GM18909 (cell line): ENCODE measurements around the gene MVP.
"Not testable (repeated sequence)": the region's sequence is repeated elsewhere in the genome, so short reads cannot be mapped to it uniquely, and the experiment has no call there.

Experiments used
- ATAC-seq: cut with Tn5 transposase; IDR thresholded peaks from one replicate; pipeline ENCODE4 v1.9.1; 2021; ENCODE audit warnings: mild to moderate bottlenecking; ENCODE audit not compliant: unreplicated experiment, poor library complexity

The MVP gene

GRCh38 chr16:29864205-29864604, 43.9 kb downstream of the MVP start:
- no peak for ATAC-seq

- no peak for ATAC-seq
Observed at GRCh38 chr16:29868396-29869009, 48.2 kb downstream of the MVP start.

- ATAC-seq, result not testable (repeated sequence)
Observed at GRCh38 chr16:29869067-29869466, 48.8 kb downstream of the MVP start.

- ATAC-seq, result no peak
Observed at GRCh38 chr16:29871822-29872546, 51.7 kb downstream of the MVP start.

GRCh38 chr16:29873319-29873718, 53.1 kb downstream of the MVP start:
- no peak for ATAC-seq

GRCh38 chr16:29875206-29875605, 54.9 kb downstream of the MVP start:
- no peak for ATAC-seq

GRCh38 chr16:29876217-29876593, 55.9 kb downstream of the MVP start:
- ATAC-seq, result no peak

- no peak for ATAC-seq
Observed at GRCh38 chr16:29876594-29877249, 56.5 kb downstream of the MVP start.

GRCh38 chr16:29877266-29877961, 57.2 kb downstream of the MVP start:
- ATAC-seq, result no peak

- ATAC-seq, result no peak
Observed at GRCh38 chr16:29878172-29878571, 57.9 kb downstream of the MVP start.

GRCh38 chr16:29881050-29881449, 60.8 kb downstream of the MVP start:
- no peak for ATAC-seq

- no peak for ATAC-seq
Observed at GRCh38 chr16:29883987-29884386, 63.7 kb downstream of the MVP start.

GRCh38 chr16:29889372-29889771, 69.1 kb downstream of the MVP start:
- not testable (repeated sequence) for ATAC-seq

- no peak for ATAC-seq
Observed at GRCh38 chr16:29891525-29892457, 71.5 kb downstream of the MVP start.

- ATAC-seq, result no peak
Observed at GRCh38 chr16:29892458-29892813, 72.2 kb downstream of the MVP start.

- no peak for ATAC-seq
Observed at GRCh38 chr16:29893553-29893952, 73.3 kb downstream of the MVP start.

GRCh38 chr16:29894352-29894751, 74.1 kb downstream of the MVP start:
- no peak for ATAC-seq

- ATAC-seq, result no peak
Observed at GRCh38 chr16:29896841-29897240, 76.6 kb downstream of the MVP start.

- ATAC-seq, result no peak
Observed at GRCh38 chr16:29897333-29897732, 77.1 kb downstream of the MVP start.
